ENCODE measurements around the gene CD48. TPM values are rescaled to one million over a fixed set of nuclear protein-coding genes. Genes with fewer than 3 reads are reported as not detected.
"Not testable (repeated sequence)": the region's sequence is repeated elsewhere in the genome, so short reads cannot be mapped to it uniquely, and the experiment has no call there.

Gene CD48
- total RNA-seq, 3 donors from 2014 or later = 5.4 to 12.3 (median 8.8) TPM

GRCh38 chr1:160652924-160653619 is 58.5 kb downstream of the CD48 start:
- no peak for TF ChIP-seq POLR2AphosphoS5 (IDR thresholded peaks at IDR 0.05)
- no peak for TF ChIP-seq POLR2A (IDR thresholded peaks at IDR 0.05)
- TF ChIP-seq, protein P1, sequence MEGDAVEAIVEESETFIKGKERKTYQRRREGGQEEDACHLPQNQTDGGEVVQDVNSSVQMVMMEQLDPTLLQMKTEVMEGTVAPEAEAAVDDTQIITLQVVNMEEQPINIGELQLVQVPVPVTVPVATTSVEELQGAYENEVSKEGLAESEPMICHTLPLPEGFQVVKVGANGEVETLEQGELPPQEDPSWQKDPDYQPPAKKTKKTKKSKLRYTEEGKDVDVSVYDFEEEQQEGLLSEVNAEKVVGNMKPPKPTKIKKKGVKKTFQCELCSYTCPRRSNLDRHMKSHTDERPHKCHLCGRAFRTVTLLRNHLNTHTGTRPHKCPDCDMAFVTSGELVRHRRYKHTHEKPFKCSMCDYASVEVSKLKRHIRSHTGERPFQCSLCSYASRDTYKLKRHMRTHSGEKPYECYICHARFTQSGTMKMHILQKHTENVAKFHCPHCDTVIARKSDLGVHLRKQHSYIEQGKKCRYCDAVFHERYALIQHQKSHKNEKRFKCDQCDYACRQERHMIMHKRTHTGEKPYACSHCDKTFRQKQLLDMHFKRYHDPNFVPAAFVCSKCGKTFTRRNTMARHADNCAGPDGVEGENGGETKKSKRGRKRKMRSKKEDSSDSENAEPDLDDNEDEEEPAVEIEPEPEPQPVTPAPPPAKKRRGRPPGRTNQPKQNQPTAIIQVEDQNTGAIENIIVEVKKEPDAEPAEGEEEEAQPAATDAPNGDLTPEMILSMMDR (IDR thresholded peaks at IDR 0.05) = no peak
- DNase-seq (ENCODE audit: low spot score in 2 of 2) = no peak
- Histone ChIP-seq H3K4me1 (no peaks in the 10 kb centered on the region), H3K4me3 (no peak overlapping the region), H3K27me3 (no peaks in the 10 kb centered on the region), H3K36me3 (no peaks in the 10 kb centered on the region), H3K27ac (no peak overlapping the region), H3K9me3 (no peaks in the 10 kb centered on the region)
- intact Hi-C loops (cut with DNase I; ENCODE audit: low total_unique reads) = no loop called here

- H3K36me3 ChIP-seq; DNase-seq (ENCODE audit: low spot score in 2 of 2); H3K4me1 ChIP-seq; H3K27ac ChIP-seq; H3K4me3 ChIP-seq; H3K27me3 ChIP-seq; H3K9me3 ChIP-seq; intact Hi-C loops (cut with DNase I; ENCODE audit: low total_unique reads): not testable (repeated sequence)
These were observed 59.5 kb downstream of the CD48 start for GRCh38 chr1:160652065-160652641.

DNA sequence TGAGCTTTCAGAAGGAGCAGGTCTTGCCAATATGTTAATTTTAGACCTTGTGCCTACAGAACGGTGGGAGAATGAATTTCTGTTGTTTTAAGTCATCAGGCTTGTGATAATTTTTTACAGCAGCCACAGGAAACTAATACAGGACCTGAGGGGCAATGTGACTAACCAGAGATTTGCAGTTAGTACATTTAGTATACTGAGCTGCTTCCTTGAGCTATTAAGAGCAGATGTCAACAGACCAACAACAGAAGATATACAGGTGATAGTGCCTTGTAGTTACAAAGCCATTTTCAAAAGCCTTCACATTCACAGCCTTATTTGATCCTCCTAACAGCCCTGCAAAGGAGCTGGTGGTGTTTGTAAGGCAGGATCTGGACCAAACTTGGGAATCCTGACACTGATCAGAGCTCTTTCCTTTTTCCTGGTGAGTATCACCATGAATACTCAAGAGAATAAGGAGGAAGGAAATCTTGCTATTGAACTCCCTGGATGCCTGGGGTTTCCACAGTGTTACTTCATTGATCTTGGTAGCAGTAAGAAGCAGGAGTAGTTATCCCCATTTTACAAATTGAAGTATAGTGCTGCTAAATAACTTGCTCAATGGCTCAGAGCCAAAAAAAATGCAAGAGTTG is 60.1 kb downstream of the CD48 start:
- no peaks in the 10 kb centered on the region for H3K36me3 ChIP-seq
- H3K27me3 ChIP-seq = no peaks in the 10 kb centered on the region
- DNase-seq (ENCODE audit: low spot score in 2 of 2) = no peak
- H3K4me3 ChIP-seq = no peak overlapping the region
- no peak overlapping the region for H3K27ac ChIP-seq
- intact Hi-C loops (cut with DNase I; ENCODE audit: low total_unique reads) = no loop called here
- H3K9me3 ChIP-seq = no peaks in the 10 kb centered on the region
- TF ChIP-seq POLR2AphosphoS5 (IDR thresholded peaks at IDR 0.05) (no peak), POLR2A (IDR thresholded peaks at IDR 0.05) (no peak)
- TF ChIP-seq, protein P1 (IDR thresholded peaks at IDR 0.05) = no peak
- no peaks in the 10 kb centered on the region for H3K4me1 ChIP-seq

DNA sequence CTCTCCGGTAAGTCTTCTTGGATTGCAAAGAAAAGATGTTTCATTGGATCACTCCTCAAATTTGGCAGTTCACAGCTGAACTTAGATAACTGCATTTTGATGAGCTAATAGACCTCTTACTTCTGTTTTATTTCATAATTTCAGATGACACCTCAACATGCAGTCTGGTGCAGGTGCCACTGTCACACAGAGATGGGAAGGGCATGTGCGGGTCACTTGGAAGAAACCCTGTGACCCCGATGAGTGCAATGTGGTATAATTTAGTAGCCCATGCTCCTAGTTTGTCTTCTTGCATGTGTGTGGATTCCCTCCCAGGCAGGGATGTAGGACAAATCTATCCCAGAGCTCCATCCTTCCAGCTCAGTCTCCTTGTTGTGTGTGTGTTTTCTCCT is 64.3 kb downstream of the CD48 start:
- no peaks in the 10 kb centered on the region for H3K27me3 ChIP-seq
- no peaks in the 10 kb centered on the region for H3K4me1 ChIP-seq
- DNase-seq (ENCODE audit: low spot score in 2 of 2) = no peak
- H3K4me3 ChIP-seq = no peak overlapping the region
- no peaks in the 10 kb centered on the region for H3K36me3 ChIP-seq
- no peaks in the 10 kb centered on the region for H3K9me3 ChIP-seq
- intact Hi-C loops (cut with DNase I; ENCODE audit: low total_unique reads) = no loop called here
- TF ChIP-seq, protein P1 (IDR thresholded peaks at IDR 0.05) = no peak
- TF ChIP-seq POLR2AphosphoS5 (IDR thresholded peaks at IDR 0.05) (no peak), POLR2A (IDR thresholded peaks at IDR 0.05) (no peak)
- H3K27ac ChIP-seq = no peak overlapping the region

- intact Hi-C loops (cut with DNase I; ENCODE audit: low total_unique reads) = no loop called here
- Histone ChIP-seq H3K27ac (no peak within 1 kb of the TSS), H3K36me3 (no peaks in the 10 kb centered on the region), H3K9me3 (no peaks in the 10 kb centered on the region), H3K4me3 (peak within 1 kb of the TSS in 2 of 3 donors; percentile 20 to 23), H3K4me1 (no peaks in the 10 kb centered on the region), H3K27me3 (no peaks in the 10 kb centered on the region)
- no peak for DNase-seq (ENCODE audit: low spot score in 2 of 2)
- TF ChIP-seq POLR2A (IDR thresholded peaks at IDR 0.05) (no peak), POLR2AphosphoS5 (IDR thresholded peaks at IDR 0.05) (no peak)
- TF ChIP-seq, protein P1 (IDR thresholded peaks at IDR 0.05) = no peak
These were observed 64.8 kb downstream of the CD48 start, which contains the start of gene SLAMF1 for GRCh38 chr1:160646711-160647328. Gene SLAMF1 (minus strand): TSS chr1:160647044. CDS start chr1:160646945, 99 bp downstream.
